ENCODE data around the gene PLOD3. TPM values are rescaled to one million over a fixed set of nuclear protein-coding genes. Genes with fewer than 3 reads are reported as not detected.
A peak's percentile ranks its signal among the peaks of the same experiment; 100 is the strongest.

PLOD3 gene
- total RNA-seq, 1 experiment from 2014 or later: 48.3 TPM

DNA sequence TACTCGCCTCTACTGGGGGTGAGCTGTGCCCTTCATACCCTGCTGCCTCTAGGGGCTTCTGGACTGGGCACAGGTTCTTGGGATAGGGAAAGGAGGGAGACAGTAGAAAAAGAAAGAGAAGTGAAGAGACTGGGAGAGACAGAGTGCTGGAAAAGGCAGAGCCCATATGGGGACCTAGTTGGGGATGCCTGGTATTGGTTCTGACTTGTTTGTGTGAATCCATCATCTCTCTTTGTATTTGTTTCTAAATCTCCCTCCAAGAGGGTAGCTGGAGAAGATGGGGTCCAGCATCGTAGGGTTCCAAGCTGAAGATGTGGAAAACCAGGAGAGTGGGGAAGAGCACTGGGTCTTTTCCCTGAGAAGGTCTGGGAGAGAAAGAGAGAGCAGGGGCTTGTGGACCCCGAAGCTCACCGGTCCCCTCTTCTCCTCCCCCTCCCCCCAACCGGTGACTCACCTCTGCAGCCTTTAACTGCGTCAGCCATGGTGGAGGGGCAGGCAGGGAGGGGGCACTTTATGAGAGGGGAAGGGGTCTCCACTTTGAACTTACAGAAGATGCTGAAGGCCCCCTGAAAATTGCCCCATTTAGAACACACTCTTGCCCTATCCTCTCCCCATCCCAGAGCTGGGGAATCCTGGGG is 48.9 kb downstream of the PLOD3 start (continued):
- no peak for TF ChIP-seq AFF4 (CRISPR knock-in tag; IDR thresholded peaks at IDR 0.05; ENCODE audit: borderline replicate concordance)
- TF ChIP-seq GRHL2 (CRISPR knock-in tag; IDR thresholded peaks at IDR 0.05; ENCODE audit: insufficient replicate concordance, severe bottlenecking): no peak
- TF ChIP-seq TP53 (CRISPR knock-in tag; IDR thresholded peaks at IDR 0.05): no peak
- TF ChIP-seq ZNF532 (CRISPR knock-in tag; IDR thresholded peaks at IDR 0.05; ENCODE audit: borderline replicate concordance): no peak
- no peak for TF ChIP-seq ZNF263 (CRISPR knock-in tag; IDR thresholded peaks at IDR 0.05; ENCODE audit: low read depth)
- TF ChIP-seq, protein P1, sequence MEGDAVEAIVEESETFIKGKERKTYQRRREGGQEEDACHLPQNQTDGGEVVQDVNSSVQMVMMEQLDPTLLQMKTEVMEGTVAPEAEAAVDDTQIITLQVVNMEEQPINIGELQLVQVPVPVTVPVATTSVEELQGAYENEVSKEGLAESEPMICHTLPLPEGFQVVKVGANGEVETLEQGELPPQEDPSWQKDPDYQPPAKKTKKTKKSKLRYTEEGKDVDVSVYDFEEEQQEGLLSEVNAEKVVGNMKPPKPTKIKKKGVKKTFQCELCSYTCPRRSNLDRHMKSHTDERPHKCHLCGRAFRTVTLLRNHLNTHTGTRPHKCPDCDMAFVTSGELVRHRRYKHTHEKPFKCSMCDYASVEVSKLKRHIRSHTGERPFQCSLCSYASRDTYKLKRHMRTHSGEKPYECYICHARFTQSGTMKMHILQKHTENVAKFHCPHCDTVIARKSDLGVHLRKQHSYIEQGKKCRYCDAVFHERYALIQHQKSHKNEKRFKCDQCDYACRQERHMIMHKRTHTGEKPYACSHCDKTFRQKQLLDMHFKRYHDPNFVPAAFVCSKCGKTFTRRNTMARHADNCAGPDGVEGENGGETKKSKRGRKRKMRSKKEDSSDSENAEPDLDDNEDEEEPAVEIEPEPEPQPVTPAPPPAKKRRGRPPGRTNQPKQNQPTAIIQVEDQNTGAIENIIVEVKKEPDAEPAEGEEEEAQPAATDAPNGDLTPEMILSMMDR (IDR thresholded peaks at IDR 0.05): no peak

GRCh38 chr7:101167645-101168411 is 49.6 kb downstream of the PLOD3 start:
- ATAC-seq (no peak), DNase-seq (ENCODE audit: low spot score) (no peak)
- Mint-ChIP-seq H3K27ac (no peak overlapping the region), H3K4me1 (peaks cover 64% of the 10 kb centered on the region), H3K27me3 (ENCODE audit: low read depth) (peaks cover 88% of the 10 kb centered on the region), H3K4me3 (peak overlapping the region; percentile 81), H3K9me3 (no peaks in the 10 kb centered on the region), H3K36me3 (no peaks in the 10 kb centered on the region)
- CTCF ChIA-PET: interaction anchor here (0.6 to 9.0 kb wide), 14 partner anchors 11 to 1227 kb away, joined by 3 to 103 read pairs (median 4); partner anchors contain the start of genes ACHE and ZNHIT1
- POLR2A ChIA-PET: interaction anchor here (1.2 kb wide), 1 partner anchor 67 kb away, joined by 4 read pairs; no protein-coding TSS in a partner anchor
- TF ChIP-seq FOXK1 (CRISPR knock-in tag; IDR thresholded peaks at IDR 0.05) (no peak), ZNF138 (CRISPR knock-in tag; conservative IDR thresholded peaks at IDR 0.05) (no peak), KAT7 (CRISPR knock-in tag; IDR thresholded peaks at IDR 0.05; ENCODE audit: borderline replicate concordance) (no peak), ELF4 (CRISPR knock-in tag; IDR thresholded peaks at IDR 0.05; ENCODE audit: low read depth) (no peak), GABPB1 (CRISPR knock-in tag; IDR thresholded peaks at IDR 0.05) (no peak), SOX15 (CRISPR knock-in tag; IDR thresholded peaks at IDR 0.05) (no peak), GTF2I (CRISPR knock-in tag; conservative IDR thresholded peaks at IDR 0.05) (no peak)
- TF ChIP-seq, protein P2, sequence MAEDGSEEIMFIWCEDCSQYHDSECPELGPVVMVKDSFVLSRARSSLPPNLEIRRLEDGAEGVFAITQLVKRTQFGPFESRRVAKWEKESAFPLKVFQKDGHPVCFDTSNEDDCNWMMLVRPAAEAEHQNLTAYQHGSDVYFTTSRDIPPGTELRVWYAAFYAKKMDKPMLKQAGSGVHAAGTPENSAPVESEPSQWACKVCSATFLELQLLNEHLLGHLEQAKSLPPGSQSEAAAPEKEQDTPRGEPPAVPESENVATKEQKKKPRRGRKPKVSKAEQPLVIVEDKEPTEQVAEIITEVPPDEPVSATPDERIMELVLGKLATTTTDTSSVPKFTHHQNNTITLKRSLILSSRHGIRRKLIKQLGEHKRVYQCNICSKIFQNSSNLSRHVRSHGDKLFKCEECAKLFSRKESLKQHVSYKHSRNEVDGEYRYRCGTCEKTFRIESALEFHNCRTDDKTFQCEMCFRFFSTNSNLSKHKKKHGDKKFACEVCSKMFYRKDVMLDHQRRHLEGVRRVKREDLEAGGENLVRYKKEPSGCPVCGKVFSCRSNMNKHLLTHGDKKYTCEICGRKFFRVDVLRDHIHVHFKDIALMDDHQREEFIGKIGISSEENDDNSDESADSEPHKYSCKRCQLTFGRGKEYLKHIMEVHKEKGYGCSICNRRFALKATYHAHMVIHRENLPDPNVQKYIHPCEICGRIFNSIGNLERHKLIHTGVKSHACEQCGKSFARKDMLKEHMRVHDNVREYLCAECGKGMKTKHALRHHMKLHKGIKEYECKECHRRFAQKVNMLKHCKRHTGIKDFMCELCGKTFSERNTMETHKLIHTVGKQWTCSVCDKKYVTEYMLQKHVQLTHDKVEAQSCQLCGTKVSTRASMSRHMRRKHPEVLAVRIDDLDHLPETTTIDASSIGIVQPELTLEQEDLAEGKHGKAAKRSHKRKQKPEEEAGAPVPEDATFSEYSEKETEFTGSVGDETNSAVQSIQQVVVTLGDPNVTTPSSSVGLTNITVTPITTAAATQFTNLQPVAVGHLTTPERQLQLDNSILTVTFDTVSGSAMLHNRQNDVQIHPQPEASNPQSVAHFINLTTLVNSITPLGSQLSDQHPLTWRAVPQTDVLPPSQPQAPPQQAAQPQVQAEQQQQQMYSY (CRISPR knock-in tag; IDR thresholded peaks at IDR 0.05): no peak
- TF ChIP-seq, protein P3, sequence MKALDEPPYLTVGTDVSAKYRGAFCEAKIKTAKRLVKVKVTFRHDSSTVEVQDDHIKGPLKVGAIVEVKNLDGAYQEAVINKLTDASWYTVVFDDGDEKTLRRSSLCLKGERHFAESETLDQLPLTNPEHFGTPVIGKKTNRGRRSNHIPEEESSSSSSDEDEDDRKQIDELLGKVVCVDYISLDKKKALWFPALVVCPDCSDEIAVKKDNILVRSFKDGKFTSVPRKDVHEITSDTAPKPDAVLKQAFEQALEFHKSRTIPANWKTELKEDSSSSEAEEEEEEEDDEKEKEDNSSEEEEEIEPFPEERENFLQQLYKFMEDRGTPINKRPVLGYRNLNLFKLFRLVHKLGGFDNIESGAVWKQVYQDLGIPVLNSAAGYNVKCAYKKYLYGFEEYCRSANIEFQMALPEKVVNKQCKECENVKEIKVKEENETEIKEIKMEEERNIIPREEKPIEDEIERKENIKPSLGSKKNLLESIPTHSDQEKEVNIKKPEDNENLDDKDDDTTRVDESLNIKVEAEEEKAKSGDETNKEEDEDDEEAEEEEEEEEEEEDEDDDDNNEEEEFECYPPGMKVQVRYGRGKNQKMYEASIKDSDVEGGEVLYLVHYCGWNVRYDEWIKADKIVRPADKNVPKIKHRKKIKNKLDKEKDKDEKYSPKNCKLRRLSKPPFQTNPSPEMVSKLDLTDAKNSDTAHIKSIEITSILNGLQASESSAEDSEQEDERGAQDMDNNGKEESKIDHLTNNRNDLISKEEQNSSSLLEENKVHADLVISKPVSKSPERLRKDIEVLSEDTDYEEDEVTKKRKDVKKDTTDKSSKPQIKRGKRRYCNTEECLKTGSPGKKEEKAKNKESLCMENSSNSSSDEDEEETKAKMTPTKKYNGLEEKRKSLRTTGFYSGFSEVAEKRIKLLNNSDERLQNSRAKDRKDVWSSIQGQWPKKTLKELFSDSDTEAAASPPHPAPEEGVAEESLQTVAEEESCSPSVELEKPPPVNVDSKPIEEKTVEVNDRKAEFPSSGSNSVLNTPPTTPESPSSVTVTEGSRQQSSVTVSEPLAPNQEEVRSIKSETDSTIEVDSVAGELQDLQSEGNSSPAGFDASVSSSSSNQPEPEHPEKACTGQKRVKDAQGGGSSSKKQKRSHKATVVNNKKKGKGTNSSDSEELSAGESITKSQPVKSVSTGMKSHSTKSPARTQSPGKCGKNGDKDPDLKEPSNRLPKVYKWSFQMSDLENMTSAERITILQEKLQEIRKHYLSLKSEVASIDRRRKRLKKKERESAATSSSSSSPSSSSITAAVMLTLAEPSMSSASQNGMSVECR (CRISPR knock-in tag; IDR thresholded peaks at IDR 0.05; ENCODE audit: borderline replicate concordance): no peak

Measured in WTC11 (cell line).